Measurements from ENCODE around the gene OTUB2. TPM values are rescaled to one million over a fixed set of nuclear protein-coding genes. Genes with fewer than 3 reads are reported as not detected.

OTUB2 gene
- total and polyA plus RNA-seq, 2 of the 8 experiments (the other 6 are each of a cell fraction or from before 2014, with no cell fraction given), result 2.2 to 4.2 TPM

DNA sequence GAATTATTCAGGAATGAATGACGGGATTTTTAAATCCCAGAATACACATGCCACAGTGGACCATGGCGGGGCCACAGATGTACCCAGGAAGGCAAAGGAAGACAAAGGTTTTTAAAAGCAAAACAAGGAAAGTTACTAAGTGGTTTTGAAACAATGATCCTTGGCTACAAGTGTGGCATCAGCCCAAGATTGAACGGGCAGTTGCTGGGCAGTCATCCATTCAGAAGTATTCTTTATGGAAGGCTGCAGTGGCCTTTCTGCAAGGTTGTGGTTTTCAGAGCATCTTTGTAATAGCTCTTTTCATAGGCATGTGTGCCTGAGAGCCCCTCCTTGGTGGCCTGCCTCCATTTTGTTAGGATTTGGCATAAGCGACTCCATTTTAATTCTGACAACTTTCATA lies 71.0 kb downstream of the OTUB2 start (continued):
- no peak for TF ChIP-seq TAF7 (optimal IDR thresholded peaks at IDR 0.05; ENCODE audit: borderline replicate concordance, low read depth, low read length)
- no peak for TF ChIP-seq GABPA (IDR thresholded peaks at IDR 0.05; ENCODE audit: borderline replicate concordance, insufficient read depth, low read length)
- TF ChIP-seq ASH2L (IDR thresholded peaks at IDR 0.05; ENCODE audit: low read length), result no peak
- no peak for TF ChIP-seq HDAC2 (IDR thresholded peaks at IDR 0.05; ENCODE audit: borderline replicate concordance in 1 of 2, low read depth in 2 of 2, low read length in 2 of 2)
- no peak for TF ChIP-seq EGR1 (IDR thresholded peaks at IDR 0.05; ENCODE audit: borderline replicate concordance, low read depth, low read length)
- TF ChIP-seq KDM5A (IDR thresholded peaks at IDR 0.05; ENCODE audit: low read length), result no peak
- TF ChIP-seq POU5F1 (IDR thresholded peaks at IDR 0.05; ENCODE audit: low read depth, low read length), result no peak

Other genes with a start within 250 kb of the OTUB2 start
- gene PRIMA1, start 237.9 kb upstream of the OTUB2 start, total RNA-seq (2021; fragmentation: NEBNext Ultra II Directional; extraction: Animal tissue kit (Norgen Biotek cat#: 25700)), result 3.9 and 4.5 TPM in 2 replicates
- gene PRIMA1, start 237.9 kb upstream of the OTUB2 start, polyA plus RNA-seq (2011; rRNA removed), result 2.8 and 3.6 TPM in 2 replicates
- gene FAM181A, start 99.0 kb upstream of the OTUB2 start, total RNA-seq (2021; fragmentation: NEBNext Ultra II Directional; extraction: Animal tissue kit (Norgen Biotek cat#: 25700)), result not detected in 2 replicates
- not detected in 2 replicates for gene FAM181A, start 99.0 kb upstream of the OTUB2 start, polyA plus RNA-seq (2011; rRNA removed)
- 0.77 and 1.0 TPM in 2 replicates for gene ASB2, start 49.8 kb upstream of the OTUB2 start, total RNA-seq (2021; fragmentation: NEBNext Ultra II Directional; extraction: Animal tissue kit (Norgen Biotek cat#: 25700))
- 2.1 and 3.2 TPM in 2 replicates for gene ASB2, start 49.8 kb upstream of the OTUB2 start, polyA plus RNA-seq (2011; rRNA removed)
- not detected in 2 replicates for gene CCDC197, start 29.0 kb upstream of the OTUB2 start, total RNA-seq (2021; fragmentation: NEBNext Ultra II Directional; extraction: Animal tissue kit (Norgen Biotek cat#: 25700))
- gene CCDC197, start 29.0 kb upstream of the OTUB2 start, polyA plus RNA-seq (2011; rRNA removed), result not detected in 2 replicates
- gene DDX24, start 54.9 kb downstream of the OTUB2 start, total RNA-seq (2021; fragmentation: NEBNext Ultra II Directional; extraction: Animal tissue kit (Norgen Biotek cat#: 25700)), result 186 and 201 TPM in 2 replicates
- gene DDX24, start 54.9 kb downstream of the OTUB2 start, polyA plus RNA-seq (2011; rRNA removed), result 73.8 and 89.0 TPM in 2 replicates
- gene IFI27L1, start 55.0 kb downstream of the OTUB2 start, total RNA-seq (2021; fragmentation: NEBNext Ultra II Directional; extraction: Animal tissue kit (Norgen Biotek cat#: 25700)), result 19.9 and 21.2 TPM in 2 replicates
- 30.5 and 36.8 TPM in 2 replicates for gene IFI27L1, start 55.0 kb downstream of the OTUB2 start, polyA plus RNA-seq (2011; rRNA removed)
- gene IFI27, start 84.4 kb downstream of the OTUB2 start, total RNA-seq (2021; fragmentation: NEBNext Ultra II Directional; extraction: Animal tissue kit (Norgen Biotek cat#: 25700)), result 0.76 and 1.0 TPM in 2 replicates
- 1.9 and 2.2 TPM in 2 replicates for gene IFI27, start 84.4 kb downstream of the OTUB2 start, polyA plus RNA-seq (2011; rRNA removed)
- 14.0 and 19.8 TPM in 2 replicates for gene IFI27L2, start 103.3 kb downstream of the OTUB2 start, total RNA-seq (2021; fragmentation: NEBNext Ultra II Directional; extraction: Animal tissue kit (Norgen Biotek cat#: 25700))
- gene IFI27L2, start 103.3 kb downstream of the OTUB2 start, polyA plus RNA-seq (2011; rRNA removed), result 69.6 and 74.7 TPM in 2 replicates
- 9.4 and 9.6 TPM in 2 replicates for gene PPP4R4, start 148.0 kb downstream of the OTUB2 start, total RNA-seq (2021; fragmentation: NEBNext Ultra II Directional; extraction: Animal tissue kit (Norgen Biotek cat#: 25700))
- gene PPP4R4, start 148.0 kb downstream of the OTUB2 start, polyA plus RNA-seq (2011; rRNA removed), result 2.5 and 3.3 TPM in 2 replicates

All from H1 (cell line).